GM18499 (cell line): ENCODE data around the gene WNT9A.

Experiments used
- ATAC-seq: cut with Tn5 transposase; IDR thresholded peaks from one replicate; pipeline ENCODE4 v1.9.1; 2021; ENCODE audit warnings: moderate number of reproducible peaks; ENCODE audit not compliant: insufficient read depth, unreplicated experiment

Gene WNT9A

DNA sequence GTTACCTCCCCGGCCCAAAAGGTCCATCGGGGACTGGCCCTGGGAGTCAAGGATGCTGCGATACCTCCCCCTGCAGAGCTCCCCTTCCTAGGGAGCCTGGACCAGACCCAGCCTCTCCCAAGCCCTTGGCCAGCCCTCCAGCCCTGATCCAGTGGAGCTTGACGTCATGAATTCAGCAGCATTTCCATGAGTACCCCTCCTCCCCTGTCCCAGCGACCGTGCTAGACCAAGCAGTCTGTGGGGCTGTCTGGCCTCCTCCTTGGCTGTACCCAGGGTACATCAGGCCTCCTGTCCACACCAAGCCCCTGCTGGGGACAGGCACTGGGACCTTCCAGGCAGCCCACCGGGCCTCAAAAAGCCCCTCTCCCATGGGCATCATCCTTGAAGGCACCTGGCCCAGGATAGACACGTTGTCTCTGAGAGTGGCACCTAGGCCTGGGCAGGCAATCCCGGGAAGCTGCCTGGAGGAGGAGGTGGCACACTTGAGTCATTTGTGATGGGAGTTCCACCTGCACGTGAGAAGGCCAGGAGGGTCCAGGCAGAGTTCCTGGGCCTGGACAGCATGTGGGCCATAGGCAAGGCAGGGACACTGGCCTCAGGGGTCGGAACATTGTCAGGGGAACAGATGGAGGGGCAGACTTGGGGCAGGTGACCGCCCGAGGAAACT, 46.4 kb downstream of the WNT9A start:
- ATAC-seq: no peak

DNA sequence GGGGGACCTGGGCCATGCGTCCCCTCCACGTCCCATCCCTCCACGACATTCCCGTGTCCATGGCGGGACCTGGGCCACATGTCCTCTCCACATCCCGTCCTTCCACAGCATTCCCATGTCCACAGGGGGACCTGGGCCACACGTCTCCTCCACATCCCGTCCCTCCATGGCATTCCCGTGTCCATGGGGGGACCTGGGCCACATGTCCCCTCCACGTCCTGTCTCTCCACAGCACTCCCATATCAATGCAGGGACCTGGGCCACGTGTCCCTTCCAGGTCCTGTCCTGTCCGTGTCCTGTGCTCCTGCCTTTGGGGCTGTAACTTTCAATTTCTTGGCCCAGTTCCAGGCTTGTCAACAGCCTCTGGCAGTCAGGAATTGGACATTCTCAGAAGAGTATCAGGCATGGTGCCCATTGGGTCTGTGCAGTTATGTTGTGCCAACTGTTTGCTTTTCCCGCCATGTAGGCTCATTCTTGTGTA, 47.1 kb downstream of the WNT9A start:
- no peak for ATAC-seq

DNA sequence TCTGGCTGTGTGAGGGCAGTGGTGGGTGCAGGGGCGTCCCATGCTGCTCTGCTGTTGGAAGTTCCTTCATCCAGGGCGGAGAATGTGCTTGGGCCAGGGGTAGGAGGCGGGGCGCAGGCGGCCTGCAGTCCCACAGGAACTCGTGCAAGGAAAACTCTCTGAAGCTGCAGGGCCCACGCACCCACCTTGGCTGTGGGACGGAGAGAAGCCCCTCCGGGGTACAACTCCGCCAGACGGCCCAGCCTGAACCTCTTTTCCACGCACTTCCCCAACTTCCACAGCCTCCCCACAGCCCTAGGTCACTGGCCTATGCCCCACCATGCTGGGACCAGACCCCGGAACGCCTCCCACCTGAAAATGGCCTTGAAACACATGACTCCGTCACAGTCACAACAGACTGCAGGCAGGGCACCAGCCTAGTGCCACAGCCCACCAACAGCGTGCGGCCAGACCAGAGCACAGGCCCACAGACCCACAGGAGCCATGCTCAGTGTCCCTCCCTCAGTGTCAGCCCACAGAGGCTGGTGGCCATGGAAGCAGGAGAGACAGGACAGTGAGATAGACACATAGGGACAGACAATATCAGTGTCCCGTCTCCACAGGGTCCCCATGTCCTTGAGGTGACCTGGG, 47.8 kb downstream of the WNT9A start:
- no peak for ATAC-seq

DNA sequence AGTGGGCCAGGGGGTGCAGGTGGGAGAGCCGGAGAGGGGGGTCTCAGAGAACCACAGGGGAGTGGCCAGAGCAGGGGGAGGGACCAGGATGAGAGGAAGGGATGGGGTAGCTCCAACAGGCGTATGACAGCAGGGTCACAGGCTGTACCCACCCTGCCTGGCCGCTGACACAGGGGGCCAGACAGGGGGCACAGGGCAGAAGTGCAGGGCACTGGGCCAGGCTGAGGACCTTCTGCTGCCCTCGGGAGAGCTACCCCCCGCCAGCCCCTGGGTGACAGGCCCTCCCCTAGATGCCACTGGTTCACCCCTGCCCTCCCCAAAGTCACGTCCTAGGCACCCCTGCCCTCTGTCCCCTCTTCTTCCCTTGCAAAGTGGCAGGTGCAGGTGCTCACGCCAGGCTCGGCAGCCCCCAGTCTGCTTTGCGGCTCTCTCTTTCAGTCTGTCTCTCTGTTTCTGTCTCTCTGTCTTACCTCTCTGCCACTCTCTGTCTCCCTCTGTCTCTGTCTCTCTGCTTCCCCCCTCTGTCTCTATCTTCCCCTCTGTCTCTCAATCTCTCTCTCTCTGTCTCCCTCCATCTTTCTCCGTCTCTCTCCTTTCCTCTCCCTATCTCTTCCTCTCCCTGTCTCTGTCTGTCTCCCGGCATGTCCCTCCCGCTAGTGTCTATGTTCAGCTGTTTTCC, 48.5 kb downstream of the WNT9A start:
- ATAC-seq: no peak

GRCh38 chr1:227898502-227899140, 49.1 kb downstream of the WNT9A start:
- no peak for ATAC-seq

DNA sequence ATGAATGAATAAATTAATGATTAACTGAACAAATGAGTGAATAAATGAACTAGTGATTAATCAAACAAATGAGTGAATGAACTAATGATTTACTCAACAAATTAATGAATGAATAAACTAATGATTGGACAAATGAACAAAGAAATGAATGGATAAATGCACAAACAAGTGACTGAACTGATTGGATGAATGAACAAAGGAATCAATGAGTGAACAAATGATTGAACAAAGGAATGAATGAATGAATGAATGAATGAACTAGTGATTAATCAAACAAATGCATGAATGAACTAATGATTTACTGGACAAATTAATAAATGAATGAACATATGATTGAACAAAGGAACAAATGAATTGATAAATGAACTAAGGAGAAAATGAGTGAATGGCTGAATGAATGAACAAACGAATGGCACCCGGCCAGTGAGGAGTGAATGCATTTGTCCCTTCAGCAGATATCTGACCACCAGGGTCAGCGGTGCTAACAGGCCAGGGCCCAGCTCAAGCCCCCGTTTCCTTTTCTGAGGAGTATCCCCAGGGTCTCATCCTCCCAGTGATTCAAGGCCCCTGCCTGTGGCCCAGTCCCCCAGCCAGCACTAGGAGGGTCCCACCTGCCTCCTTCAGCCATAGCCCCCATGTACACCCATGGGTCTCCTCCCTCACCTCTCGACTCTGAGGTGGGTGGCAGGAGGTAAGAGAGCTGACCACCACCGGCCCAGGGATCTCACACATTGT, 49.9 kb downstream of the WNT9A start:
- ATAC-seq: no peak

GRCh38 chr1:227896710-227897655, 50.7 kb downstream of the WNT9A start:
- ATAC-seq: no peak

GRCh38 chr1:227895828-227896685, 51.7 kb downstream of the WNT9A start:
- no peak for ATAC-seq

GRCh38 chr1:227894831-227895451, 52.8 kb downstream of the WNT9A start:
- no peak for ATAC-seq

DNA sequence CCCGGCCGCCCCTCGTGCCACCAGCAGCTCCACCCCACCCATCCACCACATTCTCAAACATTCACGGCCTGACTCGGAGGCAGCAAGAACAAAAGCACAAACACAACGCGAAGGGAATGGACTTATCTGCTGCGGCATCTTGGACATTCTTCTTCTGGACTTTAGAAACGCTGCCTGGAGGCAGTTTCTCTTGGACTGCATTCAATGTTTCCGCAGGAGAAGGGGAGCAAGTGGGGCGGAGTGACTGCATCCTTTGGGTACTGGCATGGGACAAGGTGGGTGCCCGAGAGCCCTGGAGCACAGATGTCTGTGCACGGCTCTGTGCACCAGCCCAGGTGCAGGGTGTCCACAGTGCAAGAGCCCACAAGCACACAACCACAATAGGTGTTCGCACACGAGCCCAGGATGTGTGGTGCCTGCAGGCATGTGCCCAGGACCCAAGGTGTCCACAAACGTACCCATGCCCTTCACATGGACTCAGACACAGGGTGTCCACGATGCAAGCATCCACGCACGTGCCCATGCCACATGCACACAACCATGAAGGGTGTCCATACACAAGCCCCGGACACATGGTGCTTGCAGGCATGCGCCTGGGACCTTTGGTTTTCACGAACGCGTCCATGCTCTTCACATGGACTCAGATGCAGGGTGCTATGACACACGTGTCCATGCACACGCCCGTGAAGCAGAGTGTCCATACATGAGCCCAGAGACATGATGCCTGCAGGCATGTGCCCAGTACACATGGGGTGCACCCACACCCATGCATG, 53.6 kb downstream of the WNT9A start:
- no peak for ATAC-seq

DNA sequence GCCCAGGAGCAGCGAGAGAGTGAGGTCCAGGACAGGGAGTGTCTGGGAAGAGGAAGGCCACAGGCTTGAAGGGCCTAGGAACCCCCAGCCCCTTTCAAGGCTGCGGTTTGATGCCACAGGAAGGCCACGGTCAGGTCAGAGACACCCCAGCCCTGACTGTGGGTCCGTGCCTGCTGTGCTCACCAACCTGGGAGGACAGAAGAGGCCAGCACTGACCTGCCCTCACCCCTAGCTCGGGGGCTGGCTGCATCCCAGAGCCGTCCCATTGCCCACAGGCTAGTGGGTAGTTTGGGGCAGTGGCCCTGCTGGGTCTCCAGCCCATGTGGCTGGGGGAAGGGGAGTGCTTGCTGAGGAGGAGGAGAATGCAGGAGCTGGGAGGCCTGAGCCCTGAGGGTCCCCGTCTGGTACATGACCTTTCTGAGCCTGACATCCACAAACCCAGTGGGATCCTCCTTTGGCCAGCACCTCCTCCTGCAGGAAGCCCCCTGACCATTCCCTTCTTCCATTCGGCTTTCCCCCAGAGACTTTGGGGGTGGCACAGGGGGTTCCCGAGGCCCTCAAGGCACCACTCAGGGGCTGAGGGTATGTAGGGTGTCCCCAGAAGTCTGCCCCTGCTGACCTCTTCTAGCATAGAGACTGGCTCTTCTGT, 54.3 kb downstream of the WNT9A start:
- ATAC-seq: no peak

DNA sequence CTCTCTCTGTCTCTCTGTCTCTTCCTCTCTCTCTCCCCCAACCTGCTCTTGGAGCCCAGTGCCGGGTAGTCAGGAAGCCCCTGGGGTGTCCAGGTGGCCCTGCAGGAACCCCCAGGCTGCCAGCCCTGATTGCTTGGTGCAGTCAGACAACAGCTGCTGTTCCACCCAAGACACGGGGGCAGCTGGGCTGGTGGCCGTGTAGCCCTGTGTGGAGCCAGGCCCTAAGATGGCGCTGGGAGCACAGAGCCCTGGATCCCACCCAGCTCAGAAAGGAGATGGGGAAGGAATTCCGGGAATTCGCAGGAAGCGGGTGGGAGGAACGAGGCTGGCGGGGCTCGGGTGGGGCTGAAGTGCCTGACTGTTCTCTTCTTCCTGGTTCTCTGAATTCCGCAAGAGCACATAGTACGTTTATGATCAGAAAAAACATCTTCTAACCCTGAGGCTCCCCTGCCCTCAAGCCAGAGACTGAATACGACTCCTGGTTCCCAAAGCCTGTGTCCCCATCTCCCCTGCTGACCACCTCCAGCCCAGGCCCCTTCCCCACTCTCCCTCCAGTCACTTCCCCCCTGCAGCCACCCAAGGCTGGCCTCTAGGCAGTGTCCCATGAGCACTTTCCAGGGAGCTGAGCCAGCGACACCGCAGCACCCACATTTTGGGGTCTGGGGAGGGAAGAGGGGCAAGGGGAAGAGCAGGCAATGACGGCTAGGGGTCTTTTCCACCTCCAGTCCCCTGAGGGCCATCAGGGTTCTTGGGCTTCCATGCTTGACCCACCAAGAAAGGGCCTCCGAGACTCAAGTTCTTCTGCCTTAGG, 55.0 kb downstream of the WNT9A start:
- ATAC-seq: no peak

DNA sequence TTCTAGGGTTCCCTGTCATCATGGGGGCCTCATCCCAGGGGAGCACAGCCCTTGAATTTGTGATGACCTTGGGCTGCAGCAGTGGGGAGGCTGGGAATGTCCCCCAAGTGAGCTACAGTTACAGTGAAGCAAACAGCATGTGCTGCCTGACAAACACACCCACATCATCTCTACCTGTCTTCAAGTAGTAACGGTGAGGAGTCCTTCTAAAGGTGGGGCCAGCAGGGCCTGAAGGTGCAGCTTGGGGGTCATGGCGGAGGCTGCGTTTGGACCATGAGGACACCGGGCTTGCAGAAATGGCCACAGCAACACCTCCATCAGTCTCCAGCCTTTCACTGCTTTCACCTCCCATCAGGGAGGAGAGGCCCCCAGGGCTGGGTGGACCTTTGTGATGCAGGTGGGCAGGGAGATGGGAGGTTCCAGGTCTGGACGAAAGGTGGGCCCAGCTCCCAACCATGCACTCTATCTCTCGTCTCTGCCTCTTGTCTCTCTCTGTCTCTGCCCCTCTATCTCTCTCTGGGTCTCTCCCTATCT, 55.7 kb downstream of the WNT9A start:
- no peak for ATAC-seq

GRCh38 chr1:227891223-227891954, 56.3 kb downstream of the WNT9A start:
- no peak for ATAC-seq
